Mucosa of descending colon (tissue), 3 donors: Measurements from ENCODE around the gene SMARCB1. TPM values are rescaled to one million over a fixed set of nuclear protein-coding genes. Genes with fewer than 3 reads are reported as not detected.

Experiments used
- ATAC-seq: fragments of 200-7000 bp; cut with Tn5 transposase; one replicate; pipeline ENCODE4 v1.9.1; 2020; ENCODE audit warnings: mild to moderate bottlenecking, moderate library complexity
- DNase-seq, 3 donors: peaks; one replicate each; pipeline ENCODE4 v3.0.0-alpha.2; 2020
- H3K36me3 ChIP-seq: fragments of 200-600 bp; one replicate; pipeline ENCODE4 v1.8.0; 2021; ENCODE audit warnings: low read depth, mild to moderate bottlenecking
- H3K4me1 ChIP-seq: fragments of 200-600 bp; one replicate; pipeline ENCODE4 v1.8.0; 2021; ENCODE audit warnings: low read depth, mild to moderate bottlenecking
- H3K4me3 ChIP-seq: fragments of 200-600 bp; one replicate; pipeline ENCODE4 v1.8.0; 2021; ENCODE audit warnings: mild to moderate bottlenecking
- H3K9me3 ChIP-seq: fragments of 200-600 bp; one replicate; pipeline ENCODE4 v1.8.0; 2021; ENCODE audit warnings: mild to moderate bottlenecking
- intact Hi-C, 2 donors: fragments of 100-400 bp; cut with DNase I in 1 of 2; cut with micrococcal nuclease in 1 of 2; formaldehyde crosslinking; loops; one replicate each; pipeline versions ENCODE4 v1.11.0 to v1.11.1; 2022; cut with DNase I, micrococcal nuclease
- total RNA-seq, 3 donors: library from RNA; stranded (reverse); fragmentation: NEBNext Ultra II Directional in 2 of 3; extraction: Animal tissue kit (Norgen Biotek cat#: 25700) in 2 of 3; gene quantifications; one replicate each; pipeline versions ENCODE4 v1.2.1 to v1.2.4, GENCODE V29; 2021 to 2023
- TF ChIP-seq, protein P1 (sequence below): fragments of 200-600 bp; IDR thresholded peaks from one replicate; pipeline ENCODE4 v1.8.0; 2022; ENCODE audit warnings: antibody characterized with exemption, mild to moderate bottlenecking
- donor health status: DM: no; HTN: no; CAD: no; lungs with moderate emphysema.
- donor health status: DM: no; HTN: no; CAD: no.
- donor health status: DM: no; HTN: yes; CAD: no.

SMARCB1 gene
- total RNA-seq, 3 donors from 2014 or later = 60.1 to 85.1 (median 69.3) TPM

DNA sequence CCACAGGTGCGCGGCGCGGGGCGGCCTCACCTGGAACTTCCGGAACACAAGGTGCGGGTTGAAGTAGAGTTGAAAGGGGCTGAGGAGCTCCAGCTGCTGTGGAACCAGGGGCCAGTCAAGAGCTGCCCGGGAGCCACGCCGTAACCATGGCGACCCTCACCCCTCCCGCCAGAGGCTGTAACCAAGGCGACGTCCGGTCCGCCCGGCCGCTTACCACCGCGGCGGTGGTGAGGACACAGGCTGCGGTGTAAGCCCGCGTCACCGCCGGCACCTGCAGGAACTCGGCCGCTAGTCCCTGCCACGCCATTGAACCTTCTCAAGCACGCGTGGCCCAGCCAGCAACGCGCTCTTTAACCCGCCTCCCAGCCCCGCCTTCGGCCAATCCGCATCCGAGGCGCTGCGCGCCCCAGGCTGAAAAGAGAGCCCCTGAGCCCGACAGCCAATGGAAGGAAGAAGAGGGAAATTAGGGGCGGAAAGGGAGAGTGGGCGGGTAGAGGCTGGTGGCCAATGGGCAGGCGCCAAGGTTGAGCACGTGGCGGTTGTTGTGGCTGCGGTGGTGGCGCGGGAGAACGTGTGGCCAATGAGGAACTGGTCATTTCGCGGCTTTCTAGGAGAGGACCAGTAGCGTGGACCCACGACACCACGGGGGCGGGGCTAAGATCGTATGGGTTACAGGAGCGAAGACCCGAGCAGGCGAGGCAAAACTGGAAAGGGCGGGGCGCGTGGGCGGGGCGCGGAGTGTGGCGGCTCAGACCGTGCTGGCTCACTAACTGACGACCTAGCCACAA, 52.1 kb downstream of the SMARCB1 start, which contains the start of gene DERL3:
TSS of gene DERL3 (minus strand) at position 326 of the 788 bp plus-strand sequence. CDS start at position 307, 19 bp downstream.
- peak; percentile 99 to 100 (median 99) for DNase-seq
- H3K4me3 ChIP-seq = peak within 1 kb of the TSS; percentile 28
- TF ChIP-seq, protein P1, sequence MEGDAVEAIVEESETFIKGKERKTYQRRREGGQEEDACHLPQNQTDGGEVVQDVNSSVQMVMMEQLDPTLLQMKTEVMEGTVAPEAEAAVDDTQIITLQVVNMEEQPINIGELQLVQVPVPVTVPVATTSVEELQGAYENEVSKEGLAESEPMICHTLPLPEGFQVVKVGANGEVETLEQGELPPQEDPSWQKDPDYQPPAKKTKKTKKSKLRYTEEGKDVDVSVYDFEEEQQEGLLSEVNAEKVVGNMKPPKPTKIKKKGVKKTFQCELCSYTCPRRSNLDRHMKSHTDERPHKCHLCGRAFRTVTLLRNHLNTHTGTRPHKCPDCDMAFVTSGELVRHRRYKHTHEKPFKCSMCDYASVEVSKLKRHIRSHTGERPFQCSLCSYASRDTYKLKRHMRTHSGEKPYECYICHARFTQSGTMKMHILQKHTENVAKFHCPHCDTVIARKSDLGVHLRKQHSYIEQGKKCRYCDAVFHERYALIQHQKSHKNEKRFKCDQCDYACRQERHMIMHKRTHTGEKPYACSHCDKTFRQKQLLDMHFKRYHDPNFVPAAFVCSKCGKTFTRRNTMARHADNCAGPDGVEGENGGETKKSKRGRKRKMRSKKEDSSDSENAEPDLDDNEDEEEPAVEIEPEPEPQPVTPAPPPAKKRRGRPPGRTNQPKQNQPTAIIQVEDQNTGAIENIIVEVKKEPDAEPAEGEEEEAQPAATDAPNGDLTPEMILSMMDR = peak; percentile 8
- H3K4me1 ChIP-seq = peaks cover 13% of the 10 kb centered on the region
- intact Hi-C loops = no loop called here
- no peaks in the 10 kb centered on the region for H3K9me3 ChIP-seq
- ATAC-seq = peak; percentile 93
- H3K36me3 ChIP-seq = no peaks in the 10 kb centered on the region

DNA sequence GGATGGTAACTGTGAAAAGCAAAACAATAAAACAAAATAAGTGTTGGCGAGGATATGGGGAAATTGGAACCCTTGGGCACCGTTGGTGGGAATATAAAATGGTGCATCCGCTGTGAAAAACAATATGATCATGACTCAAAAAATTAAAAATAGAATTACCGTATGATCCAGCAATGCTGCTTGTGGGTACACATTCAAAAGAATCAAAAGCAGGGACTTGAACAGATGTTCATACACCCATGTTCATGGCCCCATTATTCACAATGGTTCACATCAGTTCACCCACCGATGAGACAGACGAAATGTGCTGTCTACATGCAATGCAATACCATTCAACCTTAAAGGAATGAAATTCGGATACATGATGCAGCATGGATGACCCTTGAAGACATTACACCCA, 53.3 kb downstream of the SMARCB1 start:
- TF ChIP-seq, protein P1 = no peak
- ATAC-seq = no peak
- no peak overlapping the region for H3K4me3 ChIP-seq
- no peaks in the 10 kb centered on the region for H3K9me3 ChIP-seq
- no peaks in the 10 kb centered on the region for H3K36me3 ChIP-seq
- intact Hi-C loops = loop anchor here in 1 of 2 donors (10.0 kb wide), 1 partner anchor 295 kb away; no protein-coding TSS in a partner anchor
- H3K4me1 ChIP-seq = peaks cover 13% of the 10 kb centered on the region
- DNase-seq = no peak

- no peak for ATAC-seq
- intact Hi-C loops = loop anchor here in 1 of 2 donors (10.0 kb wide), 1 partner anchor 296 kb away; no protein-coding TSS in a partner anchor
Observed at GRCh38 chr22:23841292-23841691, 54.5 kb downstream of the SMARCB1 start.

DNA sequence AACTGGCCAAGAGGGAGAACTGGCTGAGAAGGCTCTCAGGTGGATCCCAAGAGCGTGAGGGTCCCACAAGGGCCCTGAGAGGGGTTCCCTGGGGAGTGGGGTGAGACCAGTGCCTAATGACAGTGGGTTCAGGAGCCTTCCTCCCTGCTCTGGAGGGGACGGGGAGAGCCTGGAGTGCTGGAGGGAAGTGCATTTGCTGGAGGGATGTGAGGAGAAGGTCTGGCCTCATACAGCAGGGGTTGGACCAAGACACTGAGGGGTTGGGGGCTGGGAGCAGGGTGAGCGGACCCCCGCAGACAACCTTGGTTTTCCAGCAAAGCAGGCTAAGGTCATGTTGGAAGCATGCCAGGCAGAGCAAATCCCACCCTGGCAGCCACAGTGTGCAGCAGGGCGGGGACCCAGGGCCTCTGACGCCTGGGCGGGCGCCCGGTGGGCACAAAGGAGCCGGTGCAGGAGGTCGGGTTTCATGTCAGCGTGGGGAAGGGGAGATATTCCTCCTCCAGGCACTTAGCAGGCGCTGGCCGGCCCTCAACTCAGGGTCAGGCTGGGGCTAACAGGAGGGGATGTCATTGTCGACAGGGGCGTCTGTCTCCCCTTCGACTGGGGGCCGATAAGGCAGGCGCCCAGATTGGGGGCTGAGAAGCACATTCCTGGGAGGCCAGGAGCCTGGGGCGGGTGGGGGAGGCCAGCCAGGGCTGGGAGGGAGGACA, 55.1 kb downstream of the SMARCB1 start:
- Histone ChIP-seq H3K4me1 (peaks cover 13% of the 10 kb centered on the region), H3K36me3 (no peaks in the 10 kb centered on the region), H3K9me3 (no peaks in the 10 kb centered on the region), H3K4me3 (no peak overlapping the region)
- intact Hi-C loops = loop anchor here in 1 of 2 donors (10.0 kb wide), 1 partner anchor 297 kb away; no protein-coding TSS in a partner anchor
- ATAC-seq (no peak), DNase-seq (no peak)
- TF ChIP-seq, protein P1 = no peak

More at GRCh38 chr22:23841292-23841691, 54.5 kb downstream of the SMARCB1 start:
- H3K4me3 ChIP-seq = no peak overlapping the region
- H3K36me3 ChIP-seq = no peaks in the 10 kb centered on the region
- H3K9me3 ChIP-seq = no peaks in the 10 kb centered on the region
- H3K4me1 ChIP-seq = peaks cover 13% of the 10 kb centered on the region
- TF ChIP-seq, protein P1 = no peak
- no peak for DNase-seq

GRCh38 chr22:23842599-23842998, 55.8 kb downstream of the SMARCB1 start:
- intact Hi-C loops = loop anchor here in 1 of 2 donors (10.0 kb wide), 1 partner anchor 298 kb away; no protein-coding TSS in a partner anchor
- Histone ChIP-seq H3K4me3 (no peak overlapping the region), H3K4me1 (peaks cover 13% of the 10 kb centered on the region), H3K36me3 (no peaks in the 10 kb centered on the region), H3K9me3 (no peaks in the 10 kb centered on the region)
- TF ChIP-seq, protein P1 = no peak
- DNase-seq (no peak), ATAC-seq (no peak)
